HG02943 (cell line): ENCODE results near the gene RIN3.

ENCODE experiments used
- ATAC-seq: cut with Tn5 transposase; IDR thresholded peaks from one replicate; pipeline ENCODE4 v1.9.1; 2021; ENCODE audit warnings: mild to moderate bottlenecking, low read depth, moderate library complexity; ENCODE audit not compliant: unreplicated experiment

Gene RIN3

DNA sequence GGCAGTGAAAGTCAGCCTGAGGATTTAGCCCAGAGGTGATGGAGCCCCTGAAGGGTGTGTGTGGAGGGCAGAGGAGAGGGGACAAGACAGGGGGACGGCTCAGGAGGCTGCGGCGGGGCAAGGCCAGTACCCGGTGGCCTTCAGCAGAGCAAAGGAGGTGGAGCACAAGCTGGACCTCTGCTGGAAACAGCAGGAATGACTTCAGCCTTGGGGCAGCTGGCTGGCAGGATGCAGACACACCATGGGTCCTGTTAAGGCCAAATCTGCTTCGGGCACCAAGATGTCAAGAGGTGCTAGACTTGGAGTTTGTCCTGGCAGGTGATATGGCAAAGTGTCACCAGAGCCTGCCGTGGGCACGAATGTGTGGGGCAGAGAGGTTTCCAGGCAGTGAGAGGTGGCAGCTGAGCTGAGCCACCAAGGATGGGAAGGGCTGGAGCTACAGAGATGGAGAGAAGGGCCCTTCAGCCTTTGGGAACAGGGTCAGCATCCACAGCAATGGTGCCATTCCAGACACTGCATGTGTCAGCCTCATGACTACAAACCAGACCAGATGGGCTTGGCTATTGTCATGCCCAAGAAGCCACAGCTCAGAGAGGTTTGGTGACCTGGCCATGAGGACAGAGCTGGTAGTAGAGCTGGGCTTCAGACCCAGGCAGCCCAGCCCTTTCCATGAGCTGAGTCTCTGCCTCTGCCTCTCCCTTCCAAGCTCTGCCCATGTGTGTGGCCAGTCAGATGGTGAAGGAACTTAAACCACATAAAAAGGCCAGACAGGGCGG, 142.9 kb downstream of the RIN3 start:
- ATAC-seq = no peak

DNA sequence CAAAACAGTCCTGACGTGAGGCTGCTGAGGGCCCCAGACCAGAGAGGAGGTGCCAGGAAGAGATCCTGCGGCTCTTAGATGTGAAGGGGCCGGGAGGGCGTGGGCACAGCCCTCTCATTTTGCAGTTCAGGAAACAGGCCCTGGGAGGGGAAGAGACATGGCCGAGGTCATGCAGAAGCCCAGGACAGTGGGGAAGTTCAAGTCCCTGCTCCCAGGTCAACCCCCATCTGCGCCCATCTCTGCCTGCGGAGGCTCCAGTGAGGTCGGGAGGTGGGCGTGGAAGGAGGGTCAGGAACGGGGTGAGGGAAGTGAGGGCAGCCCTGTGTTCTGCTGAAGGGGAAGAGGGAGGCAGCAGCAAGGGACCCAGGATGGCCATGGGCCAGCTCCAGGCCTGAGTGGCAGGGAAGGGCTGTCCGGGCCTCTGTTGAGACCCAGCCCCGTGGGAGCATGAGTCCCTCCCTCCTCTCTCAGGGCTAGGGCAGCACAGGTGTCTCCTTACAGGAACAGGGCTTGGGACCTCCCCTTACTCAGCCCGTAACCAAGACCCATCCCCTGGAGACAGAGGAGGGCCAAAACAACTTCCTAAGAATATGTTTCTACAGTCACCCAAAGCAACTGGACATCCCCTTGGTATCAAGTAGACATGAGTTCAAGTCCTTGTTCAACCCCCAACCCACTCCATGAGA, 144.0 kb downstream of the RIN3 start:
- no peak for ATAC-seq

DNA sequence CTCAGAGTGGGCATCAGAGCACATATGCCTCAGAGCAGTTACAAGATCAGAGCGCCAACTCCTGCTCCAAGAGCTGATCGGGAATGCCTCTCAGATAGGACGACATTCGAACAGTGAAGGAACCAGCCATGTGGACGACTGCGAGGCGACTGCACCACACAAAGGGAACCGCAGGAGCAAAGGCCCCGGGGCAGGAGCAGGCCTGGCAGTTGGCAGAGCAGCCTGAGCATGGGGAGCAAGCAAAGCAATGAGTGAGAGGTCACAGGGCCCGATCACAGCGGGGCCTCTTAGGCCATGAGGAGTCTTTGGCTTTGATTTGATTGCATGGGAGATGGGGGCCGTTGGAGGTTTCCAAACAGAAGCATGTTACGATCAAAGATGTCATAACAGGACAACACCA, 144.6 kb downstream of the RIN3 start:
- no peak for ATAC-seq

DNA sequence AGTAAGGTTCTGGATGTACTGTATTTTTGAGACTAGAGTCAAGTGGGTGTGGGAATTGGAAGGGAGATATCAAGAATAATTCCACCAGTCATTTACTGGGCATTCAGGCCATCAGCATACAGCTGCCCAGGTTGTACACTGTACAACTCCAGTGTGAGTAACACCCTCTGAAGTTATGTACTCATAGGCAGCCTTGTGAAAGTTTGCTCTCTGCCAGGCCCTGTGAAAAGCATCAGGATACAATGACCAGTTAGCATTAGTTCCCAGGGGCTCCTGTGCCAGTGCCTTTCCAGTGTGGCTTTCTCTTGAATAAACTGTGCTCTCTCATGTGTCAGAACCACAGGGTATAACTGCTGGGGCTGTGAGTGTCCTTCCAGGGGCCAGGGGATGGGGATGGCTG, 145.1 kb downstream of the RIN3 start:
- no peak for ATAC-seq

DNA sequence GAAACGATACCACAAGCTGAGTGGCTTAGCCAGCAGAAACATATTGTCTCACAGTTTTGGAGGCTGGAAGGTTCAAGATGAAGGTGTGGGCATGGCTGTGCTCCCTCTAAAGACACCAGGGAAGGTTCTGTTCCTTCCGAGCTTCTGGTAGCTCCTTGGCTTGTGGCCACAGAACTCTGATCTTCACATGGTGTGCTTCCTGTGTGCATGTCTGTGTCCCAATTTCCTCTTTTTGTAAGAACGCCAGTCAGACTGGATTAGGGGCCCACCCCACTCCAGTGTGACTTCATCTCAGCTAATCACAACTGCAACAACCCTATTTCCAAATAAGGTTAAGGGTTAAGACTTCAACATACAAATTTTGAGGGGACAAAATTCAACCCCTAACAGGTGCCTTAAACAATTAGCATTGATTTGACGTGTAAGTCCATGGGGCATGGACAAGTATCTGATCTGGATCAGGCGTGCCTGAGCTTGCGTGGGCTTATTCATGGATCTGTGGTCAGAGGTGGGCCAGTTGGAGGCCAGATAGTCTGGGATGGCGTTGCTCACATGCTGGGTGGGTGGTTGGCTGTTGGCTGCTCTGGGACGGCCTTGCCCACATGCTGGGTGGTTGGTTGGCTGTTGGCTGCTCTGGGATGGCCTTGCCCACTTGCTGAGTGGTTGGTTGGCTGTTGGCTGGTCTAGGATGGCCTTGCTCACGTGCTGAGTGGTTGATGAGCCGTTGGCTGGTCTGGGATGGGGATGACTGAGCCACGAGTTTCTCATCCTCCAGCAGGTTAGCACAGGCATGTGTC, 146.4 kb downstream of the RIN3 start:
- no peak for ATAC-seq

DNA sequence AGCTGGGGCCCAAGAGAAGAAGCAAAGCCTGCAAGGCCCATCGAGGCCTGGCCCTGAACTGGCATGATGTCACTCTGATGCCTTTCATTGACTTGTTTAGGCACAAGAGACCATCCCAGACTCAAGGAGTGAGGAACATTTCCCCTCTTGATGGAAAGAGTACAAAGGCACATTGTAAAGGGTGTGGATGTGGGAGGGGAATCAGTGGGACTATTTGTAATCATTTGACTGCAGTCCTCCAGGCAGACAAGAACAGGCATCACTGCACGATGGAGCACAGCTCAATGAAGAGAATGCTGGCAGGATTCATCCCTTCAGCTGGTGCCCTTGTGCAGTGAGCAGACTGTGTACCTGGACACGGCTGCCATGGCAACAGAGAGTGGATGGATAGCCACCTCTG, 147.0 kb downstream of the RIN3 start:
- no peak for ATAC-seq

DNA sequence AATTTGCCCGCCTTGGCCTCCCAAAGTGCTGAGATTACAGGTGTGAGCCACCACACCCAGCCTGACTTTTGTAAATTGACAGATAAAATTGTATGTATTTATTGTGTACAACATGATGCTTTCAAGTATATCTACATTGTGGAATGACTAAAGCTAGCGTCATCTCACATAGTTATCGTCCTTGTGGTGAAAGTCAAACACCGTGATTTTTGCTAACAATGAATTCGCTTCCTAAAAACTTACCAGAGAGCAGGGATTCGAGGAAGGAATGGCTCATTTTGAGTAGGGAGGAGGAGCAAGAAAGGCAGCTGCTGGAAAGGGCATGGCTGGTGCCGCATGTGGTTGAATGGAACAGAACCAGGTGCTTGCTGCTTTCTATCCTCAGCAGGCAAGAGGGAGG, 149.5 kb downstream of the RIN3 start:
- no peak for ATAC-seq

DNA sequence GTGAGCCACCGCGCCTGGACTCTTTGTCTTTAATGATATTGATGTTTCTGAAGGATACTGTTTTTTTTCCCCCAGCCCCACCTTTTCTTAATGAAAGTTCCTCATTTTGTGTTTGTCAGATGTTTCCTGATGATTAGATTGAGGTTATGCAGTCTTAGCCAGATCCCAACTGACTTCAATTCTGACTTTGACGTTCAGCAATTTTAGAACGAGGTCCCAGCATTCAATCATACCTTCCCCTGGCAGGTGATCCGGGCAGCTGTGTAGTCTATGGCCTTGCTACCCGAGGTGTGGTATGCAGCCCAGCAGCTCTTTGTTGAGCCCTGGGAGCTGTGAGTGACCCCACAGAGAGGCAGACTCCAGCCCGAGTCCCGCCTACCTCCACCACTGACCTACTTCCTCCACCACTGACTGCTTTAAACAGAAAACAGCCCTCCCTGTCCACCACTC, 152.1 kb downstream of the RIN3 start:
- no peak for ATAC-seq

DNA sequence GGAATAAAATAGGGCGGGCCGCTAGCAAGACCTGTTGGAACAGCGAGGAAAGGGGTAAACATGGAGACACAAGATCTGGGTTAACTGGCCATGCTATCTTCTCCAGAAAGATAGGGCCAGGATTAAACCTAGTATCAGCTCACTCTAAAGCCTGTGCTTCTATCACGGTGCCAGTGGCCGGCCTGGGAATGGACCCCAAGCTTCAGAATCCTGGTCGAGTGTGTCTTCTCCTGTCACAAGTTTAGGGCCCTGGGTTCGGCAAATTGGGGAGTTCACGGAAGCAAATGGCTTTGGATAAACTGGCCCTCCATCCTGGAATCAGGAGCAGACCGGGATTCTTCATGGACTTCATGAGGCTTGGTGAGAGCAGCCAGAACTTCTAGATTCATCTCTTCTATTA, 152.7 kb downstream of the RIN3 start:
- ATAC-seq = no peak

DNA sequence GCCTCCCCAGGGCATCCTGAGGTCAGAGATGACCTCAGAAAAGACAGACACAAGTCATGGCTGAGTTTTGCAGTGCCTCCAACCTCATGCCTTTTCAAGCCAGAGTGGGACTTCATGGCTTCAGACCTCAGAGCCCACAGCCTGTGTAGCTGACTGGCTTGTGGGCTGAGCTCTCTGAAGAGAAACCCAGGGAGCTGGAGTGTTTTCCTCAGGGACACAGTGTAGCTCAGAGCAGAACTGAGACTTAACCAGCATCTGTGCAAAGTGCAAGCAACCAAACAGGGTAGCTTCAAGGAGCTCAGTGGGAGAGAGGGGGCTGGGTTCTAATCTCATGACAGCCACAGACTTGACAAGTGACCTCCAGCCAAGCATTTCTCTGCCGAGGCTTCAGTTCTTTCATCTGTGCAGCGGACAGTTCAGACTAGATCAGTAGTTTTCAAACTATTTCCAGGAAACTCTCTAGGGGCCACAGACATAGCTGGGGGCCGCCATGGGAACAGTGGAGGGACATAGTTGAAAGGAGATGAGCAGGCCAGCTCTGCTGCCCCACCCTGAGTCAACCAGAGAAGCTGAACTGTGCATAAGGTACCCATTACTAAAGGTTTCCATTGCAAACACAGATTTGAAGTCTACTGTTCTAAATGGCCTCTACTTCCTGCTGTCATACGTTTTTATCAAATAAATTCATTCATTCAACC, 154.8 kb downstream of the RIN3 start:
- ATAC-seq = no peak

DNA sequence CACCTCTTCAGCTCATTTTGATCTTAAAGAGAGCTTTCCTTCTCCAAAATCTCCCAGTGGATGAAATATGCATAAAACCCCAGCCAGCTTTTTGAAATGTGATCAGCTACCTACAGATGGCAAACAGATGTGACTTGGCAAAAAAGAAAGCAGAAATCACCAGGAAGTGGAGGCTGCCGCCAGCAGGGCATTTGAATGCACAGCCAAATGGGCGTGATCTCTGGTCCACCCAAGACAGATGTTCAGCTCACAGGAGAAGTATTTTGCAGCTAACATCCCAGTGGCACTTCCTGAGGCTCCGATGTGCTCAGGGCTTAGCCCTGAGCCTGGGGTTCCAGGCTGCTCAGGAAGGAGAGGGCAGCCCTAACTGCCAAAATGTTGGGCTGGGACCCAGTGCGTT, 156.6 kb downstream of the RIN3 start:
- no peak for ATAC-seq

DNA sequence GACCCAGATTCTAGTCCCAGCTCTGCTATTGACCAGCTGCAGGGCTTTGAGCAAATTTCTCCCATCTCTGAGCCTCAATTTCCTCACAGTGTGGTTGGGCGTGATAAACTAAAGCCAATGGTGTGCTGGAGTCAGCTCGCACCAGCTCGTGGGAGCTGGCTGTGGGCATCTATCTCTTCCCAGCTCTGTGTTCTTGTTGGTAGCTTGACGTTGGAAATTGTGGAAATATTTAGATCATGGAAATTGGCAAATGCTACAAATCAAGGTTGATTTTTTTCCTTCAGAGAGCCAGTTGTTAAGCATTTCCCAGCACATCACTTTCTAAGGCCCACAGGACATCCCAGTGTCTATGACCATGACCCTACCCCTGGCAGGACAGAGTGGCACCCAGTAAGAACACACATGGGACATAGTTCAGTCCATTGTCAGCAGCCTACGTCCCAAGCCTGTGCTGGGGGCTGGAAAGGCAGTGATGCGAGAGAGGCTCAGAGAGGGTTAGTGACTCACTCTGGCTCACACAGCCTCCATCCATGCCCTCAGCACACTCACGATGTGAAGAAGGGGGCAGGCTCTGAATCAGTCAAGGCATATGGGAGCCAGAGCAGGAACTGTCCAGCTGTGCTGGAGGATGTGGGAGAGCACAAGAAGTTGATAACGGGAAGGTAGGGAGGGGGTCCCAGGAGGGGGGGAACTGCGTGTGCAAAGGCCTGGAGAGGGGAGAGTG, 157.2 kb downstream of the RIN3 start:
- ATAC-seq = no peak

DNA sequence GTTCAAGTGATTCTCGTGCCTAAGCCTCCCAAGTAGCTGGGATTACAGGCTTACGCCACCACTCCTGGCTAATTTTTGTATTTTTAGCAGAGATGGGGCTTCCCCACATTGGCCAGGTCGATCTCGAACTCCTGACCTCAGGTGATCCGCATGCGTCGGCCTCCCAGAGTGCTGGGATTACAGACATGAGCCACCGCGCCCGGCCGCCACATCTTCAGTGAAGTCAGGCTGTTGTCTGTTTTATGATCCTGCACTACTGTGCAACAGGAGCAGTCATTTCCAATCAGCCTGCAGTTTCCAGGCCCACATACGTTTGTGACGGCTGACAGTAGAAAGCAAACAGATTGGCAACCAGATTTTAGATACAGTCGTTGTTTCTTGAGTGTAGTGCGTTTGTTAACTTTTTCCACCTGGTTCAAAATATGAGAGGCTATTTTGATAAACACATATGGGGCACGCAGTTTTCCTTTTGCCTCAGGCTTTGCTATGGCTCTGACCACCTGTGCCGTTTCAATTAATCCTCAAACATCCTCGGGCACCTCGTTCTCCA, 160.1 kb downstream of the RIN3 start:
- no peak for ATAC-seq

DNA sequence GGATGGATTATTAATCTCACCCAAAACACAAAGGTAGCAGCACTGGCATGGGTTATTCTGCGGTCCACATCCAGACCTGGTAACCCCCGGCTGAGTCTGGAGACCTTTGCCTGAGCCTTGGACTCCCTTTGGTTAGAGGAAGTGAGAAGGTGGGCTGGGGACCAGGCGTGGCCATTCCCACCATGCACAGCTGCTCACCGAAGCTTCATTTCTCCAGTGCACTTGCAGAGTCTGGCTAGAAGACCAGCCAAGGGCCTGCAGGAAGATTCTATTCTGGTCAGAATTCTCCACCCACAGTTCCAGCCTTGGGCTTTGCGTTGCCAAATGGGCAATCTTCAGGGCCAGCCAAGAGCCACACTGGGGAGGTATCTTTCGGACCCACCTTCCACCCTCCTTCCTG, 161.8 kb downstream of the RIN3 start:
- no peak for ATAC-seq

DNA sequence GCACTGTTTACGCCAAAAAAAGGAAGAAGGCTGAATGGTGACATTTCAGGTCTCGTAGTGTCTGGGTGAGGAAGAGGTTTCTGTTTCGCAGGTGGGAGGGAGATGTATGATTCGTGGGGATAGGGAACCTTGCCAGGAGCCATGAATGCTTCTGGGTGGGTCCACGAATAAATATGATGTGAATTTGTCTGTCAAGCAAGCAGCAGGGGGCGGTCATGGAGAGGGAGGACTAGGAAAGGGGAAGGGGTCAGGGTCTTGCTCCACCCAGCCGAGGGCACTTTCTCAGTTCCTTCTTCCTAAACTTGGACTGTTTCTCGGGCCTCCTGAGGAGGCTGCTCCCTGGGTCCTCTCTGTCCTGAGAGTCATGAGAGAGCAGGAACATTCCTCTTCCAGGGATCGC, 162.4 kb downstream of the RIN3 start:
- ATAC-seq = no peak

DNA sequence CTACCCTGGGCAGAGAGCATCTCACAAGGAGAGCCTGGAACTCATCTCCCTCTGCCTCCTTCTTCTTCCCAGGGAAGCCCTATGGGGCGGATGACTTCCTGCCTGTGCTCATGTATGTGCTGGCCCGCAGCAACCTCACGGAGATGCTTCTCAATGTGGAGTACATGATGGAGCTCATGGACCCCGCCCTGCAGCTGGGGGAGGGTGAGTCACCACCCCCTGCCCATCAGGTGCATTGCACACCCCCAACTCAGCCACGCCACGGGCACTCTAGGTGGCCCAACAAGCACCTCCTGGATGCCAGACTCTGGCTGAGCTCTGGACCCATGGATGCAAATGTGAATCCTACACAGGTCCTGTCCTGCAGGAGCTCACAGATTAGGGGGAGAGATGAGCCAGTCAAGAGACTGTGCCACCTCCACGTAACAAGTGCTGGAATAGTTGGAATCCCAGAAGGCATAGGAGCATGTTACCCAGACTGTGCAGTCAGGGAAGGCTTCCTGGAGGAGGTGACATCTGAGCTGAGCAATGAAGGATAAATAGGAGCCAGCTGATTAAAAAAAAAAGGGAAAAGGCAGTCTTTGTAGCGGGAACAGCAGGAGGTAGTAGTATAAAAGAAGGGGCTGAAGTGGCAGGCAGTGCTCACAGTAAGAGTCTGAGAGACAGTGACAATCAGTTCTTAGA, 163.0 kb downstream of the RIN3 start:
- ATAC-seq = no peak

DNA sequence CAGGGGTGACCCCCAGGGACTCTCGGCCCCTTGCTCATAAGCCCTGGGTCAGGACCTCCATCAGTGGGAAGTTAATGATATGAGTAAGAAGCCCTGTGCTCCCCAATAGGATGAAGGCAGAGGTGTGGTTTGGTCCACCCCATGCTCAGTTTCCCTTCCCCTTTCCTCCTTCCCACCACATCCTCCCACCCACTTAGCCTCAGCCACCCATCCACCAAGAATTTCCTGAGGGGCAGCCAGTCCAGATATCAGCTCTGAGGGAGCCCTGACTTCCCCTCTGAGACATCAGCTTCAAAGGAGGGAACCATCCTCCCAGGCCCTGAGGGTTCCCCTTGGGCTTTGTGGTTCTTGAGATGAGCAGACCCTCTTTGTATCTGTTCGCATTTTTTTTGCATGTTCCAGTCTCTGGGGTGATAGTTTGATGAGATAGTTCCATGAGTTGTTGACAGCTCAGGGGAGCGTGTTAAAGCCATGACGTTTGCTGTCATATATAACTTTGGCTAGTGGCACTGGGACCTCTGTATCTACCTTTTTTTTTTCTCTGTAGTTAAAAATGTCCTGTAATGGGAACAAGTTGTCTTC, 163.6 kb downstream of the RIN3 start:
- ATAC-seq = peak; percentile 58

DNA sequence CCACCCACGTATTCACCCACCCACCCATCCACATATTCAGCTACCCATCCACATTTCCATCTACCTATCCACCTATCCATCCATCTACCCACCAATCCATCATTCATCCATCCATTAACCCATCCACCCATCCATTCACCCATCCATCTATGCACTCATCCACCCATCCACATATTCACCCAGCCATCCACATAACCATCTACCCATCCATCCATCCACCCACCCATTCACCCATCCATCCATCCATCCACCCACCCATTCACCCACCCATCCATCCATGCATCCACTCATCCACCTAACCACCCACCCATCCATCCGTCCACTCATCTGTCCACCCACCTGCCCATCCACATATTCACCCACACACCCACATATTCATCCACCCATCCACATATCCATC, 164.4 kb downstream of the RIN3 start:
- ATAC-seq = no peak

DNA sequence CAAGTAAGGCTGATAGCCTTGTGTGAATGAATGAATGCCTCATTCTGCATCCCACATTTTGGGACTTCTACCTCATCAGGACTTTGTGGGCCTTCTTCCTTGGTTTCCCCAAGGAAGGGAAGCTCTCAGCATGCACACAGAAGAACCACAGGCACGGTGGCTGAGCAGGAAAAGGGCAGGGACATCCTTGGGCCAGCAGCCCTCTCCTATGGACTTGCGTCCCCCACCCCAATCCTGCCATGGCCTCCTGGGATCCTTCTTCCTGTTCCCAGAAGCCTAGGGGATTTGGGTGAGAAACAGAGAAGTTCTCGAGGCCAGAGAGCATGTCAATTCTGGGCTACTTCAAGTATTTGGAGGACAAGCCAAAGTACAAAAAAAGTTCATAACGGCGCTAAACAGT, 165.2 kb downstream of the RIN3 start:
- no peak for ATAC-seq
